Measurements from ENCODE around the gene DHRS7C.

The DHRS7C gene

DNA sequence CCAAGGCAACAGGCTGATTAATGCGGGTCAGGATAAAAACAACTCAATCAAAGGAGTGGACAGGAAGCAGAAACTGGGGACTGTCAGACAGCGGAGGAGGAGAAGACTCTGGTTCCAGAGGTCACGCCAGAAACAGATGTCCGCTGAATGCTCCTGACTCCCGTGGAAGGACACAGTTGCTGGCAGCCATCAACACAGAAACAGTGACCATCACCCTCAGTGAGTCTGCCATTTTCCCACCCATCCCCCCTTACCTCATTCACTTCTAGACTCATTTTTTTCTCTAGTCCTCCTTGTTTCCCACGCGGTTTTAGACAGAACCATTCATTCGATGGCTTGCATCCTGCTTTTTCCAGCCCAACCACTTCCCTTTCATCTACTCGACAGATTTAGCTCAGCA, 40.9 kb downstream of the DHRS7C start:
- TF ChIP-seq, protein P1, sequence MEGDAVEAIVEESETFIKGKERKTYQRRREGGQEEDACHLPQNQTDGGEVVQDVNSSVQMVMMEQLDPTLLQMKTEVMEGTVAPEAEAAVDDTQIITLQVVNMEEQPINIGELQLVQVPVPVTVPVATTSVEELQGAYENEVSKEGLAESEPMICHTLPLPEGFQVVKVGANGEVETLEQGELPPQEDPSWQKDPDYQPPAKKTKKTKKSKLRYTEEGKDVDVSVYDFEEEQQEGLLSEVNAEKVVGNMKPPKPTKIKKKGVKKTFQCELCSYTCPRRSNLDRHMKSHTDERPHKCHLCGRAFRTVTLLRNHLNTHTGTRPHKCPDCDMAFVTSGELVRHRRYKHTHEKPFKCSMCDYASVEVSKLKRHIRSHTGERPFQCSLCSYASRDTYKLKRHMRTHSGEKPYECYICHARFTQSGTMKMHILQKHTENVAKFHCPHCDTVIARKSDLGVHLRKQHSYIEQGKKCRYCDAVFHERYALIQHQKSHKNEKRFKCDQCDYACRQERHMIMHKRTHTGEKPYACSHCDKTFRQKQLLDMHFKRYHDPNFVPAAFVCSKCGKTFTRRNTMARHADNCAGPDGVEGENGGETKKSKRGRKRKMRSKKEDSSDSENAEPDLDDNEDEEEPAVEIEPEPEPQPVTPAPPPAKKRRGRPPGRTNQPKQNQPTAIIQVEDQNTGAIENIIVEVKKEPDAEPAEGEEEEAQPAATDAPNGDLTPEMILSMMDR (IDR thresholded peaks at IDR 0.05): no peak
- peaks cover 19% of the 10 kb centered on the region for H3K27me3 Mint-ChIP-seq (ENCODE audit: low read depth, poor library complexity)
- H3K36me3 Mint-ChIP-seq (ENCODE audit: low read depth): no peaks in the 10 kb centered on the region
- DNase-seq: no peak
- H3K4me3 Mint-ChIP-seq: no peak overlapping the region
- H3K4me1 Mint-ChIP-seq: peaks cover 18% of the 10 kb centered on the region
- H3K9me3 Mint-ChIP-seq: no peaks in the 10 kb centered on the region
- peak overlapping the region; percentile 27 for H3K27ac Mint-ChIP-seq

DNA sequence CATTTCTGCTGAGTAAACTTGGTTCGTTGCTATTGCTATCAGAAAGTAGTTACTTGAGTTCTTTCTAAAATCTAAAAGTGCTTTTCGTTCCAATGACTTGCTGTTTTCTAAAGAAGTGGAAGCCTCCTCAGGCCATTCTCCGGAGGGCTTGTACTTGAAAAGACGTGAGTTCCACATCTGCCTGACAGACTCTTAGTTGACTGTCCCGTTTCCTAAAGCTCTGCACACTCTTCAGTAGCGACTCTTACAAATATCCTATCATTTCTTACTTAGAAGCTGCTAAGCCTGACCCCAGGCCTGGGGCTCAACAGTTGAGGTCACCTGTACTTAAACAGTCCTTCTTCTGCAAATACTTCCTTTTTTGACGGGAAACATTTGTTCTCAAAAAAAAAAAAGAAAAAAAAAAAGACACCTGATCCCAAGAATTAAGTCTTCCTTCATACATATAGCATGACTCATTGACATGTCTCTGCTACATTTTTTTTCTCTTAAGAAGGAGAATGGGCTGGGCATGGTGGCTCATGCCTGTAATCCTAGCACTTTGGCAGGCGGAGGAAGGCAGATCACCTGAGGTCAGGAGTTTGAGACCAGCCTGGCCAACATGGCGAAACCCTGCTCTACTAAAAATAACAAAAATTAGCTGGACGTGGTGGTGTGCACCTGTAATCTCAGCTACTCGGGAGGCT, 61.5 kb downstream of the DHRS7C start:
- Mint-ChIP-seq H3K9me3 (peaks cover 25% of the 10 kb centered on the region), H3K4me3 (no peak overlapping the region), H3K4me1 (peaks cover 30% of the 10 kb centered on the region), H3K27me3 (ENCODE audit: low read depth, poor library complexity) (peaks cover 8% of the 10 kb centered on the region), H3K36me3 (ENCODE audit: low read depth) (no peaks in the 10 kb centered on the region), H3K27ac (no peak overlapping the region)
- no peak for DNase-seq
- TF ChIP-seq, protein P1 (IDR thresholded peaks at IDR 0.05): no peak

DNA sequence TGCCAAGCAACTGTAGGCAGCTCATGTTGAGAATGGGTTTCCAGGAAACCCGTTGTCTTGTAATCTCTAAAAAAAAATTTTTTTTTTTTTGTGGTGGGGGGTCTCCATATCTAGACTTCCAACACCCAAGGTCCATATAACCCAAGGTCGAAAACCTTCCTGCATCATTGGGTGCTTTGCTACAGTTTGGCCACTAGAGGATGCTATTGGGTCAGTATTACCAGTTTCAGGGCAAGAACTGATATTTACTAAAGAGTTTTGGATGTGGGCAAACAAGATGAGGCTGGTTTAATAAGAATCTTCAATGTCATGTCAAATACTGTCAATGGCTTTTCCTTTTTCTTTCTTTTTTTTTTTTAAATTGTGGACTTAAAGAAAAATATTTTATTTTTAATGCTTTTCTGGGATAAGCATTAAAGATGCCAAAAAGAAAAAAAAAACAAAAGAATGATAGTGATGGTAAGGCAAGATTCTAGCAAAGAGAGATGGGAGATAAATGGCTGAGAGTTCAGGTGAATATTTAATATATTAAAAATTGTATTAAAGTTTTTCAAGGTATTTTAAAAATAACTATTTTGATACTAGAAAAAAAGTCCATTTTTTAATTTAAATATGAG, 62.2 kb downstream of the DHRS7C start:
- TF ChIP-seq, protein P1 (IDR thresholded peaks at IDR 0.05): peak; percentile 100
- Mint-ChIP-seq H3K27ac (no peak overlapping the region), H3K4me3 (no peak overlapping the region), H3K4me1 (peaks cover 30% of the 10 kb centered on the region), H3K27me3 (ENCODE audit: low read depth, poor library complexity) (peaks cover 8% of the 10 kb centered on the region), H3K36me3 (ENCODE audit: low read depth) (no peaks in the 10 kb centered on the region), H3K9me3 (peaks cover 19% of the 10 kb centered on the region)
- DNase-seq: peak; percentile 29

DNA sequence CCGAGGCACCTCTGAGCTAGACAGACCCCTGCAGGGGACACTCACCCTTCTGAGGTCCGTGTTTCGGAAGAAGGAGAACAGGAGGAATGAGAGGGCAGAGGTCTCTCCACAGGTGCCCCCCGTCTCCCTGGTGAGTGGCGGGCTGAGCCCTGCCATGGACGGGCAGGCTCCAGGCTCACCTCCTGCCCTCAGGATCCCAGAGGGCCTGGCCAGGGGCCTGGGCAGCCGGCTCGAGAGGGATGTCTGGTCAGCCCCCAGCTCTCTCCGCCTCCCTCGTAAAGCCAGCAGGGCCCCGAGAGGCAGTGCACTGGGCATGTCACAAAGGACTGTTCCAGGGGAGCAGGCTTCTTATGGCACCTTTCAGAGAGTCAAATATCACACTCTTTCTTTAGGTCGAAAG, 62.8 kb downstream of the DHRS7C start:
- TF ChIP-seq, protein P1 (IDR thresholded peaks at IDR 0.05): no peak
- peaks cover 18% of the 10 kb centered on the region for H3K9me3 Mint-ChIP-seq
- H3K27me3 Mint-ChIP-seq (ENCODE audit: low read depth, poor library complexity): peaks cover 8% of the 10 kb centered on the region
- H3K27ac Mint-ChIP-seq: no peak overlapping the region
- no peaks in the 10 kb centered on the region for H3K36me3 Mint-ChIP-seq (ENCODE audit: low read depth)
- no peak overlapping the region for H3K4me3 Mint-ChIP-seq
- peaks cover 30% of the 10 kb centered on the region for H3K4me1 Mint-ChIP-seq
- DNase-seq: peak; percentile 17

DNA sequence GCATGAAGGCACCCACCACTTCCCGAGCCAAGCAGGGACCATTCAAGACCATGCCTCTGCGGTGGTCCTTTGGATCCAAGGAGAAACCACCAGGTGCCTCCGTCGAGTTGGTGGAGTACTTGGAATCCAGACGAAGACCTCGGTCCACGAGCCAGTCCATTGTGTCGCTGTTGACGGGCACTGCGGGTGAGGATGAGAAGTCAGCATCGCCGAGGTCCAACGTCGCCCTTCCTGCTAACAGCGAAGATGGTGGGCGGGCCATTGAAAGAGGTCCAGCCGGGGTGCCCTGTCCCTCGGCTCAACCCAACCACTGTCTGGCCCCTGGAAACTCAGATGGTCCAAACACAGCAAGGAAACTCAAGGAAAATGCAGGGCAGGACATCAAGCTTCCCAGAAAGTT, 63.4 kb downstream of the DHRS7C start:
- Mint-ChIP-seq H3K9me3 (peaks cover 15% of the 10 kb centered on the region), H3K27me3 (ENCODE audit: low read depth, poor library complexity) (peaks cover 8% of the 10 kb centered on the region), H3K27ac (no peak overlapping the region), H3K4me1 (peaks cover 30% of the 10 kb centered on the region), H3K4me3 (no peak overlapping the region), H3K36me3 (ENCODE audit: low read depth) (no peaks in the 10 kb centered on the region)
- DNase-seq: no peak
- TF ChIP-seq, protein P1 (IDR thresholded peaks at IDR 0.05): no peak

DNA sequence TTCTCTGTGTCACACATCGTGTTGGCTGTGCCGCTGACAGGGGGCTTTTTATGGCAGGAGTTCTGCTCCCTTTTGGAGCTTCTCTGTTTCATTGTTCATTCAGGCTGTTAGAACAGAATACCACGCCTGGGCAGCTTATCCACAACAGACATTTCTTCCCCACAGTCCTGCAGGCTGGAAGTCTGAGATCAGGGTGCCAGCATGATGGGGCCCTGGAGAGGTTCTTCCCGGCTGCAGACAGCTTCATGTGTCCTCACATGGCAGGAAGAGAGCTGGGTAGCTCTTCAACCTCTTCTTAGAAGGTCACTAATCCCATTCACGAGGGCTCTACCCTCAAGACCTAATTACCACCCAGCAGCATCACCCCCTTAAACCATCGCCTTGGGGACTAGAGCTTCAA, 65.1 kb downstream of the DHRS7C start:
- DNase-seq: no peak
- Mint-ChIP-seq H3K36me3 (ENCODE audit: low read depth) (no peaks in the 10 kb centered on the region), H3K27ac (no peak overlapping the region), H3K4me1 (peaks cover 30% of the 10 kb centered on the region), H3K27me3 (ENCODE audit: low read depth, poor library complexity) (peaks cover 8% of the 10 kb centered on the region), H3K9me3 (peaks cover 7% of the 10 kb centered on the region), H3K4me3 (peak overlapping the region; percentile 19)
- TF ChIP-seq, protein P1 (IDR thresholded peaks at IDR 0.05): no peak
